Keratinocyte (primary cell): ENCODE measurements around the gene CDC42BPG.

Source experiments
- EZH2 ChIP-seq: IDR thresholded peaks from one replicate; pipeline ENCODE4 v1.6.1; 2012; ENCODE audit warnings: inconsistent platforms, mild to moderate bottlenecking, low read length, moderate library complexity
- TF ChIP-seq, protein P1 (sequence below), 3 experiments: IDR thresholded peaks in 1 of 3; conservative IDR thresholded peaks in 1 of 3; optimal IDR thresholded peaks in 1 of 3; 2 replicates in 2 of 3; 3 replicates in 1 of 3; pipeline versions ENCODE3 to v1.5.1; 2011; ENCODE audit warnings: low read length in 3 of 3, mild to moderate bottlenecking in 3 of 3, moderate library complexity in 2 of 3, control low read depth in 1 of 3, inconsistent platforms in 1 of 3; ENCODE audit not compliant: insufficient read depth in 2 of 3; ENCODE audit errors: extremely low read depth in 1 of 3

DNA sequence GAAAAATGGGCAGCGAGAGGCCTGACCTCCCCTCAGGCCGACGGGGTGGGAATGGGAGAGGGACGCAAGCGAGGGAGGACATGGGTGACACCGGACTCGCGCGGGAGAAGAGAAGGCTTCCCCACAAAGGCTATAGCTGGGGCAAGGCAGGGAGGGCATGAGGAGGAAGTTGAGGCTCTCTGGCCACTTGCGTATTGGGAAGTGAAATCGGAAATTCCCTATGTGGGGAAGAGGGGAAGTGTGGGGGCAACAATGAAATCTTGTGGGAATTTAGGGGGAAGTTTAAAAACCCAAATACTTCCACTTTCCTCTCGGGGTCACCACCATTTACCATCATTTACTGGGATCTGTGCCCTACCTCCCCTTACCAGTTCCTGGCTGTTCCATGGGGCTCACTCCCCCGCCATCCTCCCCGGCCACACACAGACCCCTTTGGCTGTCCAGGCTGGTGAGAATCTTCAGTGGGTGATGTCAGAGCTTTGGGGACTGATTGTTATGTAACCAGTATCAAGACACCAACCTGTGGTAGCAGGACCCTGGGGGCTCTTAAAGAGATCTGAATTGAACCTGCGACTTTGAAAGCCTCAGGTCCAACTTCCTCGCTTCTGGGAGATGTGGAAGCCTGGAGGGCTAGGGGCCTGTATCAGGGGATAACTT, 34.9 kb upstream of the CDC42BPG start:
- TF ChIP-seq, protein P1, sequence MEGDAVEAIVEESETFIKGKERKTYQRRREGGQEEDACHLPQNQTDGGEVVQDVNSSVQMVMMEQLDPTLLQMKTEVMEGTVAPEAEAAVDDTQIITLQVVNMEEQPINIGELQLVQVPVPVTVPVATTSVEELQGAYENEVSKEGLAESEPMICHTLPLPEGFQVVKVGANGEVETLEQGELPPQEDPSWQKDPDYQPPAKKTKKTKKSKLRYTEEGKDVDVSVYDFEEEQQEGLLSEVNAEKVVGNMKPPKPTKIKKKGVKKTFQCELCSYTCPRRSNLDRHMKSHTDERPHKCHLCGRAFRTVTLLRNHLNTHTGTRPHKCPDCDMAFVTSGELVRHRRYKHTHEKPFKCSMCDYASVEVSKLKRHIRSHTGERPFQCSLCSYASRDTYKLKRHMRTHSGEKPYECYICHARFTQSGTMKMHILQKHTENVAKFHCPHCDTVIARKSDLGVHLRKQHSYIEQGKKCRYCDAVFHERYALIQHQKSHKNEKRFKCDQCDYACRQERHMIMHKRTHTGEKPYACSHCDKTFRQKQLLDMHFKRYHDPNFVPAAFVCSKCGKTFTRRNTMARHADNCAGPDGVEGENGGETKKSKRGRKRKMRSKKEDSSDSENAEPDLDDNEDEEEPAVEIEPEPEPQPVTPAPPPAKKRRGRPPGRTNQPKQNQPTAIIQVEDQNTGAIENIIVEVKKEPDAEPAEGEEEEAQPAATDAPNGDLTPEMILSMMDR (optimal IDR thresholded peaks at IDR 0.05 in 1 of 3, IDR thresholded peaks at IDR 0.05 in 1 of 3, conservative IDR thresholded peaks at IDR 0.05 in 1 of 3; ENCODE audit: extremely low read depth in 1 of 3, insufficient read depth in 2 of 3, low read length in 3 of 3) = no peak
- TF ChIP-seq EZH2 = no peak
